Measurements from ENCODE around the gene COL12A1. TPM values are rescaled to one million over a fixed set of nuclear protein-coding genes. Genes with fewer than 3 reads are reported as not detected.

COL12A1 gene
- total RNA-seq, 4 donors from 2014 or later = 136 to 423 (median 275) TPM

- no peak for DNase-seq
- no peak overlapping the region for H3K4me3 ChIP-seq
- H3K9me3 ChIP-seq = no peaks in the 10 kb centered on the region
- H3K36me3 ChIP-seq = no peaks in the 10 kb centered on the region
- H3K27me3 ChIP-seq = no peaks in the 10 kb centered on the region
- no peak overlapping the region for H3K27ac ChIP-seq
- intact Hi-C loops (cut with DNase I; ENCODE audit: low total_unique reads) = no loop called here
- H3K4me1 ChIP-seq = peaks cover 0 to 5% of the 10 kb centered on the region in 2 donors
- no peak for TF ChIP-seq CTCF (IDR thresholded peaks at IDR 0.05)
- TF ChIP-seq POLR2A (IDR thresholded peaks at IDR 0.05) = no peak
These were observed 15.3 kb upstream of the COL12A1 start for GRCh38 chr6:75221116-75221515.

- no peak overlapping the region for H3K4me3 ChIP-seq
- H3K4me1 ChIP-seq = peaks cover 0 to 5% of the 10 kb centered on the region in 2 donors
- no peak overlapping the region for H3K27ac ChIP-seq
- H3K9me3 ChIP-seq = no peaks in the 10 kb centered on the region
- H3K27me3 ChIP-seq = no peaks in the 10 kb centered on the region
- no peak for DNase-seq
- TF ChIP-seq CTCF (IDR thresholded peaks at IDR 0.05) = no peak
- TF ChIP-seq POLR2A (IDR thresholded peaks at IDR 0.05) = no peak
- H3K36me3 ChIP-seq = no peaks in the 10 kb centered on the region
- intact Hi-C loops (cut with DNase I; ENCODE audit: low total_unique reads) = no loop called here
These were observed 14.5 kb upstream of the COL12A1 start for GRCh38 chr6:75220357-75220756.

GRCh38 chr6:75219263-75219662, 13.4 kb upstream of the COL12A1 start:
- H3K36me3 ChIP-seq = no peaks in the 10 kb centered on the region
- intact Hi-C loops (cut with DNase I; ENCODE audit: low total_unique reads) = loop anchor here (10.0 kb wide), 2 partner anchors 1124 to 1364 kb away; no protein-coding TSS in a partner anchor
- H3K9me3 ChIP-seq = no peaks in the 10 kb centered on the region
- no peaks in the 10 kb centered on the region for H3K27me3 ChIP-seq
- TF ChIP-seq CTCF (IDR thresholded peaks at IDR 0.05) (no peak), POLR2A (IDR thresholded peaks at IDR 0.05) (no peak)
- no peak for DNase-seq
- no peak overlapping the region for H3K27ac ChIP-seq
- H3K4me3 ChIP-seq = no peak overlapping the region
- H3K4me1 ChIP-seq = peaks cover 0 to 5% of the 10 kb centered on the region in 2 donors

- Histone ChIP-seq H3K27me3 (no peaks in the 10 kb centered on the region), H3K4me3 (no peak overlapping the region), H3K4me1 (peaks cover 0 to 5% of the 10 kb centered on the region in 2 donors), H3K27ac (peak overlapping the region in 1 of 2 donors; percentile 3), H3K36me3 (no peaks in the 10 kb centered on the region), H3K9me3 (no peaks in the 10 kb centered on the region)
- TF ChIP-seq POLR2A (IDR thresholded peaks at IDR 0.05) (no peak), CTCF (IDR thresholded peaks at IDR 0.05) (no peak)
- intact Hi-C loops (cut with DNase I; ENCODE audit: low total_unique reads) = loop anchor here (10.0 kb wide), 2 partner anchors 1122 to 1362 kb away; no protein-coding TSS in a partner anchor
- no peak for DNase-seq
These were observed 11.3 kb upstream of the COL12A1 start for GRCh38 chr6:75217193-75217592.

- Histone ChIP-seq H3K4me3 (no peak overlapping the region), H3K9me3 (no peaks in the 10 kb centered on the region), H3K27me3 (no peaks in the 10 kb centered on the region), H3K27ac (no peak overlapping the region), H3K4me1 (peaks cover 0 to 12% of the 10 kb centered on the region in 2 donors), H3K36me3 (no peaks in the 10 kb centered on the region)
- DNase-seq = no peak
- intact Hi-C loops (cut with DNase I; ENCODE audit: low total_unique reads) = loop anchor here (10.0 kb wide), 2 partner anchors 1120 to 1360 kb away; no protein-coding TSS in a partner anchor
- TF ChIP-seq POLR2A (IDR thresholded peaks at IDR 0.05) = no peak
- no peak for TF ChIP-seq CTCF (IDR thresholded peaks at IDR 0.05)
These were observed 9.4 kb upstream of the COL12A1 start for GRCh38 chr6:75215291-75215690.
